NCI-H345 treated with DMSO at 0.1 percent for 48 hours (cell line): ENCODE results near the gene TRIM48.
"Not testable (repeated sequence)": the region's sequence is repeated elsewhere in the genome, so short reads cannot be mapped to it uniquely, and the experiment has no call there.

Experiments used
- DNase-seq: peaks from one replicate; lab custom pipeline; 2025; ENCODE audit not compliant: unreplicated experiment; lab: John Stamatoyannopoulos, UW

The TRIM48 gene

GRCh38 chr11:55261855-55262254 lies at the start of gene TRIM48:
TRIM48 (plus strand) TSS chr11:55262155; CDS start chr11:55262268, 113 bp downstream.
- not testable (repeated sequence) for DNase-seq

- not testable (repeated sequence) for DNase-seq
Observed at GRCh38 chr11:55238316-55238715, 23.6 kb upstream of the TRIM48 start.

- no peak for DNase-seq
Observed at GRCh38 chr11:55263081-55263480, 1.1 kb downstream of the TRIM48 start.
